Heart left ventricle (tissue), 16 donors: ENCODE measurements around the gene TACC2. TPM values are rescaled to one million over a fixed set of nuclear protein-coding genes. Genes with fewer than 3 reads are reported as not detected.

Experiments
- ATAC-seq, 4 donors: fragments of 200-7000 bp; cut with Tn5 transposase; one replicate each; pipeline ENCODE4 v1.9.1; 2020 to 2022; ENCODE audit warnings: moderate library complexity in 4 of 4, mild to moderate bottlenecking in 3 of 4, moderate number of reproducible peaks in 1 of 4
- DNase-seq, 5 donors: peaks; one replicate each; pipeline ENCODE4 v3.0.0-alpha.2; 2020
- H3K27ac ChIP-seq, 12 donors: fragments of 200-600 bp; sonication (generic) in 4 of 12; one replicate each; pipeline versions ENCODE4 v1.5.0 to v1.8.0; 2016 to 2022; ENCODE audit warnings: mild to moderate bottlenecking in 2 of 12
- H3K27me3 ChIP-seq, 9 donors: fragments of 200-600 bp; sonication (generic) in 2 of 9; one replicate each; pipeline versions ENCODE4 v1.5.1 to v1.8.0; 2016 to 2022; ENCODE audit warnings: mild to moderate bottlenecking in 3 of 9
- H3K36me3 ChIP-seq, 9 donors: fragments of 200-600 bp; sonication (generic) in 2 of 9; one replicate each; pipeline versions ENCODE4 v1.5.0 to v1.8.0; 2018 to 2022; ENCODE audit warnings: mild to moderate bottlenecking in 2 of 9
- H3K4me1 ChIP-seq, 12 donors: fragments of 200-600 bp; sonication (generic) in 4 of 12; one replicate each; pipeline versions ENCODE4 v1.5.0 to v1.8.0; 2016 to 2022; ENCODE audit warnings: mild to moderate bottlenecking in 3 of 12
- H3K4me3 ChIP-seq, 12 donors: fragments of 200-600 bp; sonication (generic) in 4 of 12; one replicate each; pipeline versions ENCODE4 v1.5.0 to v1.8.0; 2017 to 2022; ENCODE audit warnings: mild to moderate bottlenecking in 9 of 12, moderate library complexity in 4 of 12
- H3K9me3 ChIP-seq, 12 donors: fragments of 200-600 bp; sonication (generic) in 4 of 12; one replicate each; pipeline versions ENCODE4 v1.5.0 to v1.8.0; 2016 to 2022; ENCODE audit warnings: mild to moderate bottlenecking in 1 of 12
- POLR2A ChIP-seq, 2 donors: fragments of 450-650 bp; IDR thresholded peaks; one replicate each; pipeline ENCODE4 v1.6.1; 2017; ENCODE audit warnings: antibody characterized with exemption in 2 of 2, mild to moderate bottlenecking in 2 of 2, moderate library complexity in 2 of 2
- WGBS, 4 donors: extraction: QIAGEN DNeasy Blood & Tissue Kit in 2 of 4; methylation state at CpG; one replicate each; pipeline versions ENCODE4 v1.1.5 to v1.1.7; 2013 to 2018; 5-methylcytosine and 5-hydroxymethylcytosine counted together
- intact Hi-C, 10 donors: fragments of 100-400 bp; cut with DNase I; formaldehyde crosslinking; loops; one replicate each; pipeline versions ENCODE4 v1.11.1 to v1.14.2; 2022
- polyA plus RNA-seq, 2 donors: library from polyadenylated mRNA; stranded (reverse); fragments of 200-250 nt; gene quantifications; one replicate each; pipeline ENCODE4 v1.2.3, GENCODE V29; 2013
- total RNA-seq, 9 donors: library from RNA; depleted of rRNA in 2 of 9; stranded (reverse); fragments of >200 nt in 2 of 9; fragmentation: NEBNext Ultra II Directional in 3 of 9; extraction: Animal tissue kit (Norgen Biotek cat#: 25700) in 3 of 9; gene quantifications; one replicate each; pipeline versions ENCODE4 v1.1.0 to v1.2.4, GENCODE V29; 2016 to 2023
- TF ChIP-seq, protein P1 (sequence below), 12 donors: fragments of 200-600 bp; sonication (generic) in 4 of 12; IDR thresholded peaks; one replicate each; pipeline versions ENCODE4 v1.5.0 to v1.8.0; 2018 to 2022; ENCODE audit warnings: antibody characterized with exemption in 12 of 12, mild to moderate bottlenecking in 5 of 12
- donor health status: ischemic (EF 13 %, LVEDD 7.1; RV severe dilation, severe dysfunction).
- donor health status: healthy with polysubstance abuse.
- donor health status: DM: no; HTN: yes; CAD: no.
- donor health status: DM: no; HTN: no; CAD: no.
- donor health status: ischemic (EF 25% LVEDD 6.9; RV normal size, moderate dysfunction).
- donor health status: ischemic (EF 25% LVEDD 5.7; RV mildly dilated, moderate dysfunction).
- donor health status: healthy.
- donor health status: DM: yes; HTN: yes; CAD: no.
- donor health status: ischemic (EF 35%, LVEDD 5.7; RV mildly dilated, moderate dysfunction).
- donor health status: nonischemic (EF 11% LVEDD 7.7; RV severe dilation, severe dysfunction).
- donor health status: DM: yes; HTN: yes; CAD: no.
- donor health status: PGD.
- donor health status: ischemic (EF 29% LVEDD 5.4; RV normal size, mild dysfunction).
- donor health status: nonischemic (EF 23%, LVEDD 6.1; RV moderate dilation, normal function).

Gene TACC2
- total and polyA plus RNA-seq, 11 donors: 96.7 to 456 (median 294) TPM

DNA sequence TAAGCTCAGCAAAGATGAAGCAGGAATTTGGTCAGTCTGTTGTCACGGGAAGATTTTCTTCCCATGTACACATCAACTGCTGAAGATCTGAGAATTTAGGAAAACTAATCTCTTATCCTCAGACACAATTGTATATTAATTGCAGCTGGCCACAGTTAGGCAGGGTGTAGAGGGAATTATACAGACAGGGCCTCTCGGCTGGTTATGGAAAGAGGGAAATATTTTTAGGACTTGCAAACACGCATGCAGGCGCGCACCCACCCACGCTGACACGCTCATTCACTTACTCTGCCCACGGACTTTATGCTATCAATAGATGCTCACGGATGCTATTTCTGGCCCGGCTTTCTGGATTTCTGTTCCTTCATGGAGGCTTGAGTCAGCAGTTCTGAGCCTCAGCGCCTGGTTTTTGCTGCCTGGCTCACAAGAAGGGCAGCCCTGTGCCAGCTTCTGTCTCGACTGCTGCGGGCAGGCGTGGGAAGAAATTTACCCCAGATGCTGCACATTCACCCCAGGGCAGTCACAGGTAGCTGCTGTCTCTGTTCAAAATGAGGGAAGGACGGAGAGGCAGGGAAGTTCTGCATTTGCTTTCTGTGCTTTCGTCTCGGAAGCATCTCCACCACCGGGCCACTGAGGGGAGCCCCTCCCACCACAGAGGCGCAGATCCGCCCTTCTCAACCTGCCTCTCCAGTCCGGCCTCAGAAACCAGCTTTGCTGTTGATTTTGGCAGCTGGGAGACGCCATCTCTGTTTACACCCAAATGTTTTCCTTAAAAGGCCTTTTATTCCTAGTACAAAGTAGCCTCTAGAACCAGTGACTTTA is 165.8 kb downstream of the TACC2 start:
- H3K9me3 ChIP-seq: no peaks in the 10 kb centered on the region
- TF ChIP-seq, protein P1, sequence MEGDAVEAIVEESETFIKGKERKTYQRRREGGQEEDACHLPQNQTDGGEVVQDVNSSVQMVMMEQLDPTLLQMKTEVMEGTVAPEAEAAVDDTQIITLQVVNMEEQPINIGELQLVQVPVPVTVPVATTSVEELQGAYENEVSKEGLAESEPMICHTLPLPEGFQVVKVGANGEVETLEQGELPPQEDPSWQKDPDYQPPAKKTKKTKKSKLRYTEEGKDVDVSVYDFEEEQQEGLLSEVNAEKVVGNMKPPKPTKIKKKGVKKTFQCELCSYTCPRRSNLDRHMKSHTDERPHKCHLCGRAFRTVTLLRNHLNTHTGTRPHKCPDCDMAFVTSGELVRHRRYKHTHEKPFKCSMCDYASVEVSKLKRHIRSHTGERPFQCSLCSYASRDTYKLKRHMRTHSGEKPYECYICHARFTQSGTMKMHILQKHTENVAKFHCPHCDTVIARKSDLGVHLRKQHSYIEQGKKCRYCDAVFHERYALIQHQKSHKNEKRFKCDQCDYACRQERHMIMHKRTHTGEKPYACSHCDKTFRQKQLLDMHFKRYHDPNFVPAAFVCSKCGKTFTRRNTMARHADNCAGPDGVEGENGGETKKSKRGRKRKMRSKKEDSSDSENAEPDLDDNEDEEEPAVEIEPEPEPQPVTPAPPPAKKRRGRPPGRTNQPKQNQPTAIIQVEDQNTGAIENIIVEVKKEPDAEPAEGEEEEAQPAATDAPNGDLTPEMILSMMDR (IDR thresholded peaks at IDR 0.05): peak in 2 of 12 donors; percentile 13 to 16
- no peak for TF ChIP-seq POLR2A (IDR thresholded peaks at IDR 0.05)
- ATAC-seq (peak in 3 of 4 donors; percentile 2 to 42 (median 41)), DNase-seq (peak in 4 of 5 donors; percentile 55 to 68 (median 61))
- no peaks in the 10 kb centered on the region for H3K27me3 ChIP-seq
- H3K4me1 ChIP-seq: peaks cover 6 to 80% (median 53%) of the 10 kb centered on the region in 12 donors
- peaks cover 0 to 11% (median 0%) of the 10 kb centered on the region in 9 donors for H3K36me3 ChIP-seq
- 28 to 52% (median 38%) methylated on average over 22 of the region's 22 CpGs for WGBS, 4 donors
- H3K4me3 ChIP-seq: peak overlapping the region in 1 of 12 donors; percentile 3
- intact Hi-C loops: loop anchor here in 2 of 10 donors (5.0 kb wide), 2 partner anchors 38 to 53 kb away; no protein-coding TSS in a partner anchor
- H3K27ac ChIP-seq: peak overlapping the region in 11 of 12 donors; percentile 2 to 87 (median 57)

DNA sequence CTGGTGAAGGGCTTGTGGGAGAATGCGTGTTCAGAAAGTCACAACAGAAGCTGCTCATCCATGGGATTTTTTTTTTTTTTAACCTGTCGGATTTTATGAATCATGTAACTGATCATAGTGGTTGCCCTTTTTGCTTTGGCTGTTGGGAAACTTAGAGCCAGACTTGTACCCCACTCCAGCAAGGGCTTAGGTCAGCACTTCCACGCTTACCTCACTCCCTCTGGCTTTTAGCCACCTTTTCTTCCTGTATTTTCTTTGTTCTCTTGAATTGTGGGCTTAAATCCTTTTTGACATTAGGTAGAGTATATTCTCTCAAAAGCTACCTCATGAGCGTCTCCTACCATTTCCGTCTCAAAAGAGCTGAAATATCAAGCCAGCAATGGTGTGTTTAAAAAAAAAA is 168.5 kb downstream of the TACC2 start:
- intact Hi-C loops: loop anchor here in 1 of 10 donors (5.0 kb wide), 1 partner anchor 35 kb away; no protein-coding TSS in a partner anchor
- no peak for DNase-seq
- H3K9me3 ChIP-seq: no peaks in the 10 kb centered on the region
- TF ChIP-seq, protein P1 (IDR thresholded peaks at IDR 0.05): no peak
- TF ChIP-seq POLR2A (IDR thresholded peaks at IDR 0.05): no peak
- H3K4me3 ChIP-seq: no peak overlapping the region
- H3K36me3 ChIP-seq: peaks cover 0 to 17% (median 0%) of the 10 kb centered on the region in 9 donors
- ATAC-seq: no peak
- peaks cover 3 to 72% (median 36%) of the 10 kb centered on the region in 12 donors for H3K4me1 ChIP-seq
- H3K27ac ChIP-seq: peak overlapping the region in 2 of 12 donors; percentile 2 to 87
- WGBS, 4 donors: 81 to 93% (median 84%) methylated on average over 5 of the region's 5 CpGs
- peaks cover 0 to 2% (median 0%) of the 10 kb centered on the region in 9 donors for H3K27me3 ChIP-seq

DNA sequence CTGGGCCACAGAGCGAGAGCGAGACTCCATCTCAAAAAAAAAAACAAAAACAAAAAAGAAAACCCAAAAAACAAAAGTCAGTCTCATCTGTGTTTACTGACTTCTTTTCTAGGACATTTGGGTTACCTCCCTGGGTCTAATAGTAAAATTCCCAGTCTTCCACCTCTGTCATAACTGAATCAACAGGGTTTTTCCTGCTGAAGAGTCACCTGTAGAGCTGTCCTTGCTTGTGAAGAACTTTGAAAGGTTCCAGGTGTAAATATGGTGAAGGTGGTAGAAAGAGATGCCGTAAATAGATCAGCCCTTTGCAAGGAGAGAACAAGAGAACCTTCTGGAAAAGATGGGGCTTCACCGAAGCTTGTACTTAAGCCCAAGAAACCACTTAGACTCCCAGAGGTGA is 169.4 kb downstream of the TACC2 start:
- intact Hi-C loops: loop anchor here in 1 of 10 donors (5.0 kb wide), 1 partner anchor 34 kb away; no protein-coding TSS in a partner anchor
- peaks cover 0 to 17% (median 0%) of the 10 kb centered on the region in 9 donors for H3K36me3 ChIP-seq
- H3K27ac ChIP-seq: no peak overlapping the region
- 95 to 100% (median 97%) methylated on average over 4 of the region's 4 CpGs for WGBS, 4 donors
- peaks cover 3 to 72% (median 38%) of the 10 kb centered on the region in 12 donors for H3K4me1 ChIP-seq
- ATAC-seq (no peak), DNase-seq (no peak)
- TF ChIP-seq POLR2A (IDR thresholded peaks at IDR 0.05): no peak
- TF ChIP-seq, protein P1 (IDR thresholded peaks at IDR 0.05): no peak
- H3K9me3 ChIP-seq: no peaks in the 10 kb centered on the region
- peaks cover 0 to 11% (median 0%) of the 10 kb centered on the region in 9 donors for H3K27me3 ChIP-seq
- H3K4me3 ChIP-seq: no peak overlapping the region
